GM12878 (cell line): ENCODE data around the gene RIC8B. TPM values are rescaled to one million over a fixed set of nuclear protein-coding genes. Genes with fewer than 3 reads are reported as not detected.

Experiments
- CEBPB ChIP-seq, 2 experiments: fragments of 150-350 bp in 1 of 2; IDR thresholded peaks; 2 replicates each; pipeline ENCODE4 v1.6.1; 2012 to 2014; ENCODE audit warnings: low read depth in 2 of 2, low read length in 2 of 2, borderline replicate concordance in 1 of 2, inconsistent platforms in 1 of 2
- EZH2 ChIP-seq: IDR thresholded peaks from 2 replicates; pipeline ENCODE4 v1.6.1; 2012; ENCODE audit warnings: low read depth, mild to moderate bottlenecking, control low read depth, inconsistent platforms, low read length, borderline replicate concordance; ENCODE audit not compliant: control insufficient read depth
- MTA3 ChIP-seq: IDR thresholded peaks from 2 replicates; pipeline ENCODE4 v1.6.1; 2012; ENCODE audit warnings: low read length, inconsistent platforms, borderline replicate concordance
- NR2F1 ChIP-seq: fragments of 450-650 bp; conservative IDR thresholded peaks from 2 replicates; pipeline ENCODE4 v1.6.1; 2017; ENCODE audit warnings: mild to moderate bottlenecking
- RELA ChIP-seq: fragments of 450-650 bp; IDR thresholded peaks from 2 replicates; pipeline ENCODE4 v1.8.0; 2014; ENCODE audit warnings: borderline replicate concordance; ENCODE audit not compliant: partially characterized antibody
- SMAD1 ChIP-seq: fragments of 450-650 bp; IDR thresholded peaks from 2 replicates; pipeline ENCODE4 v1.6.1; 2018; ENCODE audit warnings: mild to moderate bottlenecking, low read depth; ENCODE audit not compliant: partially characterized antibody
- STAT3 ChIP-seq: IDR thresholded peaks from 2 replicates; pipeline ENCODE4 v1.6.1; 2011; ENCODE audit warnings: low read depth, low read length, improper control_type of control experiment
- TCF3 ChIP-seq: IDR thresholded peaks from 2 replicates; pipeline ENCODE4 v1.6.1; 2012; ENCODE audit warnings: low read depth, mild to moderate bottlenecking, low read length, borderline replicate concordance; ENCODE audit not compliant: insufficient read depth
- ZBED1 ChIP-seq: IDR thresholded peaks from 2 replicates; pipeline ENCODE4 v1.6.1; 2016; ENCODE audit warnings: borderline replicate concordance
- ZNF687 ChIP-seq: fragments of 450-650 bp; IDR thresholded peaks from 2 replicates; pipeline ENCODE4 v1.6.1; 2017; ENCODE audit warnings: mild to moderate bottlenecking, moderate library complexity
- polyA plus RNA-seq, 11 experiments: library from polyadenylated mRNA; depleted of rRNA in 4 of 11; unstranded in 6 of 11; stranded (reverse) in 5 of 11; fragments of >200 nt; fragmentation: Nextera tagmentation in 4 of 11; fragmentation: Illumina TruSeq in 1 of 11; extraction: Ambion mirVana in 4 of 11; extraction: Trizol in 1 of 11; gene quantifications; 1 replicate in 1 of 11; 2 replicates in 10 of 11; pipeline versions ENCODE4 v1.2.1 to v1.2.3, GENCODE V29; 2011 to 2016; ENCODE audit warnings: inconsistent platforms in 2 of 11, missing spikeins in 2 of 11, low read depth in 1 of 11
- total RNA-seq, 4 experiments: library from RNA; depleted of rRNA in 3 of 4; stranded (reverse); fragments of >200 nt in 3 of 4; fragmentation: Illumina TruSeq in 1 of 4; extraction: Trizol in 1 of 4; gene quantifications; 2 replicates each; pipeline versions ENCODE4 v1.2.1 to v1.2.3, GENCODE V29; 2013 to 2021
- TF ChIP-seq, protein P1 (sequence below): fragments of 450-650 bp; IDR thresholded peaks from 2 replicates; pipeline ENCODE4 v1.6.1; 2017; ENCODE audit warnings: antibody characterized with exemption, mild to moderate bottlenecking, moderate library complexity

The RIC8B gene
- total and polyA plus RNA-seq, 10 of the 15 experiments (the other 5 are each of a cell fraction or from before 2014, with no cell fraction given), result 2.3 to 10.8 (median 6.2) TPM

GRCh38 chr12:106896603-106897002 is 122.1 kb downstream of the RIC8B start (continued):
- TF ChIP-seq, protein P1, sequence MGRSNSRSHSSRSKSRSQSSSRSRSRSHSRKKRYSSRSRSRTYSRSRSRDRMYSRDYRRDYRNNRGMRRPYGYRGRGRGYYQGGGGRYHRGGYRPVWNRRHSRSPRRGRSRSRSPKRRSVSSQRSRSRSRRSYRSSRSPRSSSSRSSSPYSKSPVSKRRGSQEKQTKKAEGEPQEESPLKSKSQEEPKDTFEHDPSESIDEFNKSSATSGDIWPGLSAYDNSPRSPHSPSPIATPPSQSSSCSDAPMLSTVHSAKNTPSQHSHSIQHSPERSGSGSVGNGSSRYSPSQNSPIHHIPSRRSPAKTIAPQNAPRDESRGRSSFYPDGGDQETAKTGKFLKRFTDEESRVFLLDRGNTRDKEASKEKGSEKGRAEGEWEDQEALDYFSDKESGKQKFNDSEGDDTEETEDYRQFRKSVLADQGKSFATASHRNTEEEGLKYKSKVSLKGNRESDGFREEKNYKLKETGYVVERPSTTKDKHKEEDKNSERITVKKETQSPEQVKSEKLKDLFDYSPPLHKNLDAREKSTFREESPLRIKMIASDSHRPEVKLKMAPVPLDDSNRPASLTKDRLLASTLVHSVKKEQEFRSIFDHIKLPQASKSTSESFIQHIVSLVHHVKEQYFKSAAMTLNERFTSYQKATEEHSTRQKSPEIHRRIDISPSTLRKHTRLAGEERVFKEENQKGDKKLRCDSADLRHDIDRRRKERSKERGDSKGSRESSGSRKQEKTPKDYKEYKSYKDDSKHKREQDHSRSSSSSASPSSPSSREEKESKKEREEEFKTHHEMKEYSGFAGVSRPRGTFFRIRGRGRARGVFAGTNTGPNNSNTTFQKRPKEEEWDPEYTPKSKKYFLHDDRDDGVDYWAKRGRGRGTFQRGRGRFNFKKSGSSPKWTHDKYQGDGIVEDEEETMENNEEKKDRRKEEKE, result no peak
- no peak for TF ChIP-seq CEBPB (IDR thresholded peaks at IDR 0.05; ENCODE audit: borderline replicate concordance in 1 of 2, low read depth in 2 of 2, low read length in 2 of 2)
- no peak for TF ChIP-seq ZNF687
- TF ChIP-seq MTA3, result no peak
- TF ChIP-seq NR2F1, result no peak
- no peak for TF ChIP-seq RELA
- TF ChIP-seq STAT3, result no peak
- no peak for TF ChIP-seq EZH2
- TF ChIP-seq SMAD1, result no peak
- no peak for TF ChIP-seq TCF3
- TF ChIP-seq ZBED1, result no peak
